Keratinocyte (primary cell): ENCODE results near the gene ZNF576. TPM values are rescaled to one million over a fixed set of nuclear protein-coding genes. Genes with fewer than 3 reads are reported as not detected.
A peak's percentile ranks its signal among the peaks of the same experiment; 100 is the strongest.

ENCODE experiments used
- DNase-seq: peaks from one replicate; pipeline ENCODE4 v3.0.0-alpha.2; 2011; ENCODE audit warnings: low read depth, missing footprints, low spot score
- FAIRE-seq: peaks from 2 replicates; lab custom pipeline; 2011; peaks lifted over from hg19 to GRCh38; lab: Jason Lieb, UNC
- H2AFZ ChIP-seq: 2 replicates; pipeline ENCODE4 v1.6.0; 2012; ENCODE audit warnings: low read length, control low read depth, inconsistent platforms; ENCODE audit not compliant: control insufficient read depth
- H3K27ac ChIP-seq: 2 replicates; pipeline ENCODE4 v1.5.1; 2011; ENCODE audit warnings: low read length; ENCODE audit not compliant: control insufficient read depth, insufficient read depth
- H3K27me3 ChIP-seq: 3 replicates; pipeline ENCODE4 v1.6.0; 2011; ENCODE audit warnings: low read length; ENCODE audit not compliant: control insufficient read depth, insufficient read depth; ENCODE audit errors: extremely low read depth
- H3K36me3 ChIP-seq, 2 experiments: 2 replicates in 1 of 2; 3 replicates in 1 of 2; pipeline ENCODE4 v1.5.1; 2011; ENCODE audit warnings: low read length in 2 of 2, mild to moderate bottlenecking in 1 of 2; ENCODE audit not compliant: control insufficient read depth in 2 of 2, insufficient read depth in 2 of 2; ENCODE audit errors: extremely low read depth in 1 of 2
- H3K4me1 ChIP-seq: 3 replicates; pipeline ENCODE4 v1.5.1; 2011; ENCODE audit warnings: low read length; ENCODE audit not compliant: control insufficient read depth, insufficient read depth; ENCODE audit errors: extremely low read depth
- H3K4me2 ChIP-seq: 3 replicates; pipeline ENCODE4 v1.6.0; 2011; ENCODE audit warnings: low read depth, low read length; ENCODE audit not compliant: control insufficient read depth, insufficient read depth; ENCODE audit errors: extremely low read depth
- H3K4me3 ChIP-seq, 3 experiments: fragments of 200-600 bp in 1 of 3; sonication (generic) in 1 of 3; 2 replicates in 2 of 3; 3 replicates in 1 of 3; pipeline ENCODE4 v1.5.1; 2011 to 2016; ENCODE audit warnings: low read length in 3 of 3, mild to moderate bottlenecking in 3 of 3, control low read depth in 2 of 3, inconsistent platforms in 1 of 3, low read depth in 1 of 3, mixed read lengths in 1 of 3, mixed run types in 1 of 3, moderate library complexity in 1 of 3; ENCODE audit not compliant: control insufficient read depth in 2 of 3, insufficient read depth in 2 of 3; ENCODE audit errors: extremely low read depth in 1 of 3
- H3K79me2 ChIP-seq: 2 replicates; pipeline ENCODE4 v1.6.0; 2012; ENCODE audit warnings: low read length; ENCODE audit not compliant: control insufficient read depth, insufficient read depth
- H3K9ac ChIP-seq: 3 replicates; pipeline ENCODE4 v1.6.0; 2011; ENCODE audit warnings: low read length; ENCODE audit not compliant: control insufficient read depth, insufficient read depth; ENCODE audit errors: extremely low read depth
- H3K9me1 ChIP-seq: 3 replicates; pipeline ENCODE4 v1.6.0; 2011; ENCODE audit warnings: low read length; ENCODE audit not compliant: control insufficient read depth, insufficient read depth; ENCODE audit errors: extremely low read depth
- H3K9me3 ChIP-seq: 2 replicates; pipeline ENCODE4 v1.5.1; 2012; ENCODE audit warnings: low read depth, low read length; ENCODE audit not compliant: control insufficient read depth
- H4K20me1 ChIP-seq: 3 replicates; pipeline ENCODE4 v1.6.0; 2011; ENCODE audit warnings: low read length; ENCODE audit not compliant: control insufficient read depth, insufficient read depth; ENCODE audit errors: extremely low read depth
- CTCF ChIP-seq, 3 experiments: IDR thresholded peaks in 1 of 3; conservative IDR thresholded peaks in 1 of 3; optimal IDR thresholded peaks in 1 of 3; 2 replicates in 2 of 3; 3 replicates in 1 of 3; pipeline versions ENCODE3 to v1.5.1; 2011; ENCODE audit warnings: low read length in 3 of 3, mild to moderate bottlenecking in 3 of 3, moderate library complexity in 2 of 3, control low read depth in 1 of 3, inconsistent platforms in 1 of 3; ENCODE audit not compliant: insufficient read depth in 2 of 3; ENCODE audit errors: extremely low read depth in 1 of 3
- EZH2 ChIP-seq: IDR thresholded peaks from one replicate; pipeline ENCODE4 v1.6.1; 2012; ENCODE audit warnings: inconsistent platforms, mild to moderate bottlenecking, low read length, moderate library complexity
- dilution Hi-C: fragments of 300-500 bp; cut with MboI; formaldehyde crosslinking; loops from one replicate; pipeline ENCODE4 v1.7.0; 2020; ENCODE audit warnings: low sequenced_read_pairs; ENCODE audit not compliant: extremely low pct_ligation_motif_present
- polyA plus RNA-seq, 5 experiments: library from polyadenylated mRNA; depleted of rRNA in 3 of 5; stranded (reverse) in 3 of 5; stranded (forward) in 1 of 5; unstranded in 1 of 5; fragments of >200 nt; gene quantifications; 1 replicate in 1 of 5; 2 replicates in 3 of 5; 3 replicates in 1 of 5; pipeline versions ENCODE4 v1.2.1 to v1.2.3, GENCODE V29; 2011 to 2012; ENCODE audit warnings: missing spikeins in 2 of 5, low read depth in 1 of 5, low replicate concordance in 1 of 5

The ZNF576 gene
- polyA plus RNA-seq, 1 donor (not counting 4 experiments of a cell fraction or from before 2014, with no cell fraction given): 6.4 TPM

GRCh38 chr19:43616954-43617353 lies 20.6 kb downstream of the ZNF576 start:
- H3K4me2 ChIP-seq: no peak overlapping the region
- H3K4me1 ChIP-seq: peaks cover 16% of the 10 kb centered on the region
- no peak for TF ChIP-seq CTCF (optimal IDR thresholded peaks at IDR 0.05 in 1 of 3, IDR thresholded peaks at IDR 0.05 in 1 of 3, conservative IDR thresholded peaks at IDR 0.05 in 1 of 3; ENCODE audit: extremely low read depth in 1 of 3, insufficient read depth in 2 of 3, low read length in 3 of 3)
- no peak for TF ChIP-seq EZH2
- H3K79me2 ChIP-seq: peaks cover 15% of the 10 kb centered on the region
- FAIRE-seq (no peak), DNase-seq (no peak)
- dilution Hi-C loops: no loop called here
- no peak overlapping the region for H3K9ac ChIP-seq
- no peak overlapping the region for H2AFZ ChIP-seq
- peaks cover 3 to 10% of the 10 kb centered on the region in 2 experiments for H3K36me3 ChIP-seq
- H3K9me1 ChIP-seq: no peaks in the 10 kb centered on the region
- no peaks in the 10 kb centered on the region for H4K20me1 ChIP-seq
- H3K27ac ChIP-seq: no peak overlapping the region
- no peaks in the 10 kb centered on the region for H3K9me3 ChIP-seq
- H3K27me3 ChIP-seq: no peaks in the 10 kb centered on the region
- H3K4me3 ChIP-seq: no peak overlapping the region

GRCh38 chr19:43618921-43619261 lies 22.5 kb downstream of the ZNF576 start:
- Histone ChIP-seq H3K4me3 (peak overlapping the region; percentile 54 to 69 (median 54)), H3K9me3 (no peaks in the 10 kb centered on the region), H3K27ac (peak overlapping the region; percentile 63), H3K4me2 (peak overlapping the region; percentile 86), H2AFZ (peak overlapping the region; percentile 67), H3K27me3 (no peaks in the 10 kb centered on the region), H4K20me1 (no peaks in the 10 kb centered on the region), H3K9ac (peak overlapping the region; percentile 67), H3K36me3 (peaks cover 0 to 4% of the 10 kb centered on the region in 2 experiments), H3K79me2 (peaks cover 15% of the 10 kb centered on the region), H3K9me1 (no peaks in the 10 kb centered on the region), H3K4me1 (peaks cover 16% of the 10 kb centered on the region)
- FAIRE-seq (peak; percentile 34), DNase-seq (no peak)
- TF ChIP-seq EZH2 (no peak), CTCF (optimal IDR thresholded peaks at IDR 0.05 in 1 of 3, IDR thresholded peaks at IDR 0.05 in 1 of 3, conservative IDR thresholded peaks at IDR 0.05 in 1 of 3; ENCODE audit: extremely low read depth in 1 of 3, insufficient read depth in 2 of 3, low read length in 3 of 3) (no peak)
- dilution Hi-C loops: no loop called here
